AG04449 (cell line): ENCODE results near the gene SHANK3.

Experiments used
- CTCF ChIA-PET: fragments of 350-600 bp; formaldehyde crosslinking; extraction: SDS; loops from one replicate; lab custom pipeline; 2021; ENCODE audit warnings: antibody characterized with exemption; lab: Yijun Ruan, JAX
- POLR2A ChIA-PET: fragments of 400-600, 350-600 bp; formaldehyde crosslinking; extraction: SDS; loops from one replicate; lab custom pipeline; 2020; ENCODE audit warnings: antibody characterized with exemption, inconsistent platforms; lab: Yijun Ruan, JAX
- DNase-seq: peaks from one replicate; pipeline ENCODE4 v3.0.0-alpha.2; 2010; ENCODE audit warnings: low read depth, low spot score
- H3K4me3 ChIP-seq: 2 replicates; pipeline ENCODE4 v1.5.1; 2011; ENCODE audit warnings: low read depth, mild to moderate bottlenecking, control low read depth, low read length
- TF ChIP-seq, protein P1 (sequence below): IDR thresholded peaks from one replicate; pipeline ENCODE4 v1.5.1; 2011; ENCODE audit warnings: mild to moderate bottlenecking, moderate library complexity, low read length, control low read depth, inconsistent platforms; ENCODE audit not compliant: insufficient read depth; ENCODE audit errors: missing control alignments

Gene SHANK3

DNA sequence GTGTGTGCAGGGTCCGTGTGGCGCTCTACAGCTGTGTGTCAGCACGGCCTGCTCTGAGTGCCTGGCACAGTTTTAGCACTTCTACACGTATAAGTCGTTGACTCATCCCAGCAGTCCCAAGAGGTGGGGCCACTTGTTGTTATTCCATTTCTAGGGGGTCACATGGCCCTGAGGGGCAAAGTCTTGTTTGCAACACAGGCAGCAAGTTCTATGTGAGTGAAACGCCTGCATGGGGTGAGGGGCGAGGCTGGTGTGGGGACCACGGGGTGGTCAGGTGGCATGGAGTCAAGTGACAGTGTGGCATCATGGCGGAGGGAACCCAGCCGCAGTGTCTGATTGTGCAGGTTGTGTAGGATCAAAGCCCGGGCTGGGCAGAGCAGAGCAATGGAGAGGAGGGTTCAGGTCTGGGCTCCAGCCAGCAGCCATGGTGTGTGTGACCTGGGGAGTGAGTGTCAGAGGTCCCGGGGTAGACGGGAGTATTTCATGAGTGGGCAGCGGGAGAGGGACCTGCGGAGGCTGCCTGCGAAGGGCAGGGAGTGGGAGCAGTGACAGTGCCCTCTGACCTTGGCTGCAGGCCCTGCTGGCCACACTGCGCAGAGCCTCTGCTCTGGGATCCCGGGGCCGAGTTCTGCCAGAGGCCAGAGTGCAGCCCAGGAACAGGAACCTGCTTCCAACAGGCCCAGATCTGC, 27.9 kb downstream of the SHANK3 start:
- TF ChIP-seq, protein P1, sequence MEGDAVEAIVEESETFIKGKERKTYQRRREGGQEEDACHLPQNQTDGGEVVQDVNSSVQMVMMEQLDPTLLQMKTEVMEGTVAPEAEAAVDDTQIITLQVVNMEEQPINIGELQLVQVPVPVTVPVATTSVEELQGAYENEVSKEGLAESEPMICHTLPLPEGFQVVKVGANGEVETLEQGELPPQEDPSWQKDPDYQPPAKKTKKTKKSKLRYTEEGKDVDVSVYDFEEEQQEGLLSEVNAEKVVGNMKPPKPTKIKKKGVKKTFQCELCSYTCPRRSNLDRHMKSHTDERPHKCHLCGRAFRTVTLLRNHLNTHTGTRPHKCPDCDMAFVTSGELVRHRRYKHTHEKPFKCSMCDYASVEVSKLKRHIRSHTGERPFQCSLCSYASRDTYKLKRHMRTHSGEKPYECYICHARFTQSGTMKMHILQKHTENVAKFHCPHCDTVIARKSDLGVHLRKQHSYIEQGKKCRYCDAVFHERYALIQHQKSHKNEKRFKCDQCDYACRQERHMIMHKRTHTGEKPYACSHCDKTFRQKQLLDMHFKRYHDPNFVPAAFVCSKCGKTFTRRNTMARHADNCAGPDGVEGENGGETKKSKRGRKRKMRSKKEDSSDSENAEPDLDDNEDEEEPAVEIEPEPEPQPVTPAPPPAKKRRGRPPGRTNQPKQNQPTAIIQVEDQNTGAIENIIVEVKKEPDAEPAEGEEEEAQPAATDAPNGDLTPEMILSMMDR: no peak
- DNase-seq: no peak
- H3K4me3 ChIP-seq: no peak overlapping the region
- ChIA-PET CTCF (interaction anchor here (1.3 kb wide), 1 partner anchor 9 kb away, joined by 5 read pairs; no protein-coding TSS in a partner anchor), POLR2A (no interaction called here)

GRCh38 chr22:50701076-50701419, 28.4 kb downstream of the SHANK3 start:
- no peak overlapping the region for H3K4me3 ChIP-seq
- TF ChIP-seq, protein P1: no peak
- ChIA-PET CTCF (interaction anchor here (0.6 kb wide), 1 partner anchor 9 kb away, joined by 3 read pairs; no protein-coding TSS in a partner anchor), POLR2A (no interaction called here)
- no peak for DNase-seq

GRCh38 chr22:50701428-50702154, 29.0 kb downstream of the SHANK3 start:
- TF ChIP-seq, protein P1: no peak
- DNase-seq: no peak
- no peak overlapping the region for H3K4me3 ChIP-seq
- ChIA-PET POLR2A (no interaction called here), CTCF (interaction anchor here (0.6 kb wide), 1 partner anchor 10 kb away, joined by 3 read pairs; no protein-coding TSS in a partner anchor)

- DNase-seq: no peak
- no peak overlapping the region for H3K4me3 ChIP-seq
- ChIA-PET CTCF (interaction anchor here (0.7 to 1.5 kb wide), 2 partner anchors 9 to 11 kb away, joined by 3 read pairs; no protein-coding TSS in a partner anchor), POLR2A (no interaction called here)
- TF ChIP-seq, protein P1: no peak
These were observed 29.6 kb downstream of the SHANK3 start for GRCh38 chr22:50702261-50702671.

GRCh38 chr22:50702821-50703725, 30.4 kb downstream of the SHANK3 start:
- H3K4me3 ChIP-seq: no peak overlapping the region
- POLR2A ChIA-PET: no interaction called here
- no peak for DNase-seq
- CTCF ChIA-PET: interaction anchor here (0.7 to 1.5 kb wide), 2 partner anchors 9 to 12 kb away, joined by 3 read pairs; no protein-coding TSS in a partner anchor
- TF ChIP-seq, protein P1: no peak
